CD4-positive, alpha-beta T cell treated with Interleukin-21 for 1 hour (primary cell): ENCODE results near the gene PRRG1.
"Not testable (repeated sequence)": the region's sequence is repeated elsewhere in the genome, so short reads cannot be mapped to it uniquely, and the experiment has no call there.

ENCODE experiments used
- DNase-seq: peaks from one replicate; pipeline ENCODE4 v3.0.0-alpha.2; 2020

Gene PRRG1

GRCh38 chrX:37349221-37350033 is at the start of gene PRRG1:
Gene PRRG1, plus strand, starts transcription at chrX:37349364. Its CDS starts 56,886 bp downstream, at chrX:37406250.
- no peak for DNase-seq

- DNase-seq: no peak
Observed at GRCh38 chrX:37302569-37302968, 46.6 kb upstream of the PRRG1 start.

GRCh38 chrX:37305238-37305637 is 43.9 kb upstream of the PRRG1 start:
- not testable (repeated sequence) for DNase-seq

GRCh38 chrX:37314531-37314930 is 34.6 kb upstream of the PRRG1 start:
- no peak for DNase-seq

- DNase-seq: no peak
Observed at GRCh38 chrX:37315511-37316248, 33.5 kb upstream of the PRRG1 start.

GRCh38 chrX:37320541-37321203 is 28.5 kb upstream of the PRRG1 start:
- no peak for DNase-seq

GRCh38 chrX:37330642-37331041 is 18.5 kb upstream of the PRRG1 start:
- no peak for DNase-seq

- no peak for DNase-seq
Observed at GRCh38 chrX:37331546-37331945, 17.6 kb upstream of the PRRG1 start.

- DNase-seq: no peak
Observed at GRCh38 chrX:37332055-37332454, 17.1 kb upstream of the PRRG1 start.

GRCh38 chrX:37332987-37333658 is 16.0 kb upstream of the PRRG1 start:
- DNase-seq: no peak

GRCh38 chrX:37347420-37347819 is 1.7 kb upstream of the PRRG1 start:
- DNase-seq: no peak

GRCh38 chrX:37348231-37348970 is 763 bp upstream of the PRRG1 start:
- DNase-seq: no peak

- DNase-seq: no peak
Observed at GRCh38 chrX:37348971-37349220, 268 bp upstream of the PRRG1 start.

GRCh38 chrX:37350034-37350365 is 836 bp downstream of the PRRG1 start:
- DNase-seq: no peak

GRCh38 chrX:37353646-37354045 is 4.5 kb downstream of the PRRG1 start:
- no peak for DNase-seq

GRCh38 chrX:37357436-37357835 is 8.3 kb downstream of the PRRG1 start:
- no peak for DNase-seq

GRCh38 chrX:37361596-37361995 is 12.4 kb downstream of the PRRG1 start:
- no peak for DNase-seq

- DNase-seq: no peak
Observed at GRCh38 chrX:37364666-37365065, 15.5 kb downstream of the PRRG1 start.

GRCh38 chrX:37367946-37368345 is 18.8 kb downstream of the PRRG1 start:
- no peak for DNase-seq

GRCh38 chrX:37370499-37371141 is 21.5 kb downstream of the PRRG1 start:
- no peak for DNase-seq

- DNase-seq: no peak
Observed at GRCh38 chrX:37371578-37371991, 22.4 kb downstream of the PRRG1 start.

- no peak for DNase-seq
Observed at GRCh38 chrX:37378404-37378803, 29.2 kb downstream of the PRRG1 start.
